H9 (cell line): ENCODE results near the gene IL20RA. TPM values are rescaled to one million over a fixed set of nuclear protein-coding genes. Genes with fewer than 3 reads are reported as not detected.

Experiments
- DNase-seq: peaks from one replicate; pipeline ENCODE4 v3.0.0-alpha.2; 2017
- H2AFZ ChIP-seq: one replicate; pipeline ENCODE4 v1.6.1; 2013; ENCODE audit warnings: mild to moderate bottlenecking, low read length, control low read depth, moderate library complexity
- H2AK5ac ChIP-seq: 2 replicates; pipeline ENCODE4 v1.6.1; 2013; ENCODE audit warnings: low read length, control low read depth, mixed read lengths; ENCODE audit not compliant: insufficient read length
- H2BK120ac ChIP-seq: one replicate; pipeline ENCODE4 v1.6.1; 2013; ENCODE audit warnings: low read depth, mild to moderate bottlenecking, low read length, control low read depth, inconsistent platforms; ENCODE audit not compliant: poor library complexity, severe bottlenecking
- H2BK12ac ChIP-seq: 2 replicates; pipeline ENCODE4 v1.6.1; 2013; ENCODE audit warnings: low read length, control low read depth, mixed read lengths, low read depth; ENCODE audit not compliant: insufficient read length
- H2BK15ac ChIP-seq: 2 replicates; pipeline ENCODE4 v1.6.1; 2013; ENCODE audit warnings: low read depth, low read length, control low read depth
- H2BK20ac ChIP-seq: one replicate; pipeline ENCODE4 v1.6.1; 2013; ENCODE audit warnings: low read depth, mild to moderate bottlenecking, low read length, control low read depth, inconsistent platforms; ENCODE audit not compliant: poor library complexity, severe bottlenecking
- H2BK5ac ChIP-seq: 2 replicates; pipeline ENCODE4 v1.6.1; 2013; ENCODE audit warnings: low read length, control low read depth, mixed read lengths; ENCODE audit not compliant: insufficient read length
- H3K14ac ChIP-seq: 2 replicates; pipeline ENCODE4 v1.6.1; 2013; ENCODE audit warnings: low read length, control low read depth; ENCODE audit not compliant: insufficient read depth
- H3K18ac ChIP-seq: 2 replicates; pipeline ENCODE4 v1.6.1; 2013; ENCODE audit warnings: low read depth, mild to moderate bottlenecking, mixed read lengths, low read length, control low read depth; ENCODE audit not compliant: insufficient read length
- H3K23ac ChIP-seq: 2 replicates; pipeline ENCODE4 v1.6.1; 2013; ENCODE audit warnings: low read length, control low read depth, mixed read lengths, low read depth; ENCODE audit not compliant: insufficient read length
- H3K23me2 ChIP-seq: 2 replicates; pipeline ENCODE4 v1.6.1; 2013; ENCODE audit warnings: low read depth, mild to moderate bottlenecking, mixed read lengths, low read length, control low read depth; ENCODE audit not compliant: insufficient read length, poor library complexity, severe bottlenecking
- H3K27ac ChIP-seq: 2 replicates; pipeline ENCODE4 v1.5.1; 2013; ENCODE audit warnings: low read length, control low read depth, mixed read lengths, low read depth; ENCODE audit not compliant: insufficient read length
- H3K27me3 ChIP-seq: 2 replicates; pipeline ENCODE4 v1.6.1; 2013; ENCODE audit warnings: low read length, control low read depth, inconsistent platforms; ENCODE audit not compliant: insufficient read depth
- H3K4ac ChIP-seq: 2 replicates; pipeline ENCODE4 v1.6.1; 2013; ENCODE audit warnings: low read depth, mild to moderate bottlenecking, control low read depth, inconsistent platforms, low read length, moderate library complexity
- H3K4me1 ChIP-seq: 2 replicates; pipeline ENCODE4 v1.6.1; 2013; ENCODE audit warnings: low read length, control low read depth, inconsistent platforms; ENCODE audit not compliant: insufficient read depth
- H3K4me2 ChIP-seq: 2 replicates; pipeline ENCODE4 v1.6.1; 2013; ENCODE audit warnings: low read length, control low read depth, mixed read lengths; ENCODE audit not compliant: insufficient read length, insufficient read depth
- H3K56ac ChIP-seq: 2 replicates; pipeline ENCODE4 v1.6.1; 2013; ENCODE audit warnings: low read depth, mild to moderate bottlenecking, mixed read lengths, low read length, control low read depth; ENCODE audit not compliant: insufficient read length
- H3K79me1 ChIP-seq: 2 replicates; pipeline ENCODE4 v1.6.1; 2013; ENCODE audit warnings: low read depth, mild to moderate bottlenecking, moderate library complexity, low read length, control low read depth, inconsistent platforms; ENCODE audit not compliant: insufficient read depth, poor library complexity, severe bottlenecking
- H3K79me2 ChIP-seq: 2 replicates; pipeline ENCODE4 v1.6.1; 2013; ENCODE audit warnings: low read length, control low read depth, inconsistent platforms; ENCODE audit not compliant: insufficient read depth
- H3K9ac ChIP-seq: 2 replicates; pipeline ENCODE4 v1.6.1; 2013; ENCODE audit warnings: low read length, control low read depth, mixed read lengths; ENCODE audit not compliant: insufficient read length; ENCODE audit errors: extremely low read depth
- H3K9me3 ChIP-seq: one replicate; pipeline ENCODE4 v1.6.1; 2013; ENCODE audit warnings: low read depth, low read length, inconsistent platforms; ENCODE audit not compliant: control insufficient read depth
- H3T11ph ChIP-seq: one replicate; pipeline ENCODE4 v1.6.1; 2013; ENCODE audit warnings: mild to moderate bottlenecking, low read length, control low read depth, inconsistent platforms
- H4K20me1 ChIP-seq: one replicate; pipeline ENCODE4 v1.6.1; 2013; ENCODE audit not compliant: control insufficient read depth, insufficient read length, insufficient read depth
- H4K5ac ChIP-seq: 2 replicates; pipeline ENCODE4 v1.6.1; 2013; ENCODE audit warnings: low read depth, mild to moderate bottlenecking, mixed read lengths, low read length, control low read depth; ENCODE audit not compliant: insufficient read length
- H4K8ac ChIP-seq: replicated peaks from 2 replicates; pipeline ENCODE4 v1.6.1; 2013; ENCODE audit warnings: low read length, control low read depth, mixed read lengths, low read depth; ENCODE audit not compliant: insufficient read length
- H4K91ac ChIP-seq: 2 replicates; pipeline ENCODE4 v1.6.1; 2013; ENCODE audit warnings: low read depth, mild to moderate bottlenecking, moderate library complexity, mixed read lengths, low read length, control low read depth; ENCODE audit not compliant: insufficient read length
- H3K27ac Mint-ChIP-seq, 3 experiments: 2 replicates in 2 of 3; 3 replicates in 1 of 3; pipeline ENCODE4 v1.8.0; 2020 to 2021; ENCODE audit warnings: mixed read lengths in 3 of 3, mild to moderate bottlenecking in 1 of 3, moderate library complexity in 1 of 3
- H3K27me3 Mint-ChIP-seq: 2 replicates; pipeline ENCODE4 v1.8.0; 2021; ENCODE audit warnings: low read depth, mild to moderate bottlenecking, moderate library complexity, mixed read lengths
- H3K36me3 Mint-ChIP-seq, 3 experiments: 2 replicates in 2 of 3; 3 replicates in 1 of 3; pipeline ENCODE4 v1.8.0; 2020 to 2021; ENCODE audit warnings: low read depth in 3 of 3, mixed read lengths in 3 of 3; ENCODE audit not compliant: insufficient read depth in 1 of 3
- H3K4me1 Mint-ChIP-seq, 2 experiments: 2 replicates each; pipeline ENCODE4 v1.8.0; 2020; ENCODE audit warnings: mixed read lengths in 2 of 2
- H3K4me3 Mint-ChIP-seq, 2 experiments: 2 replicates in 1 of 2; 3 replicates in 1 of 2; pipeline ENCODE4 v1.8.0; 2020 to 2021; ENCODE audit warnings: mild to moderate bottlenecking in 2 of 2, mixed read lengths in 2 of 2, moderate library complexity in 1 of 2
- H3K9me3 Mint-ChIP-seq, 2 experiments: 2 replicates in 1 of 2; 3 replicates in 1 of 2; pipeline ENCODE4 v1.8.0; 2020; ENCODE audit warnings: mild to moderate bottlenecking in 2 of 2, mixed read lengths in 2 of 2, moderate library complexity in 1 of 2
- WGBS: extraction: QIAGEN DNeasy Blood & Tissue Kit; methylation state at CpG from one replicate; pipeline ENCODE4 v1.1.7; 2013; ENCODE audit warnings: missing lambda C conversion rate, low lambda C conversion rate, mixed read lengths; ENCODE audit not compliant: insufficient read length; ENCODE audit errors: extremely low coverage; 5-methylcytosine and 5-hydroxymethylcytosine counted together
- total RNA-seq: library from RNA; stranded (reverse); gene quantifications from 2 replicates; pipeline ENCODE4 v1.2.1, GENCODE V29; 2021
- TF ChIP-seq, protein P1 (sequence below): fragments of 200-600 bp; sonication (generic); conservative IDR thresholded peaks from 3 replicates; pipeline ENCODE4 v1.8.0; 2021; ENCODE audit warnings: antibody characterized with exemption, mild to moderate bottlenecking

IL20RA gene
- total RNA-seq, 1 experiment from 2014 or later: 0.74 TPM

DNA sequence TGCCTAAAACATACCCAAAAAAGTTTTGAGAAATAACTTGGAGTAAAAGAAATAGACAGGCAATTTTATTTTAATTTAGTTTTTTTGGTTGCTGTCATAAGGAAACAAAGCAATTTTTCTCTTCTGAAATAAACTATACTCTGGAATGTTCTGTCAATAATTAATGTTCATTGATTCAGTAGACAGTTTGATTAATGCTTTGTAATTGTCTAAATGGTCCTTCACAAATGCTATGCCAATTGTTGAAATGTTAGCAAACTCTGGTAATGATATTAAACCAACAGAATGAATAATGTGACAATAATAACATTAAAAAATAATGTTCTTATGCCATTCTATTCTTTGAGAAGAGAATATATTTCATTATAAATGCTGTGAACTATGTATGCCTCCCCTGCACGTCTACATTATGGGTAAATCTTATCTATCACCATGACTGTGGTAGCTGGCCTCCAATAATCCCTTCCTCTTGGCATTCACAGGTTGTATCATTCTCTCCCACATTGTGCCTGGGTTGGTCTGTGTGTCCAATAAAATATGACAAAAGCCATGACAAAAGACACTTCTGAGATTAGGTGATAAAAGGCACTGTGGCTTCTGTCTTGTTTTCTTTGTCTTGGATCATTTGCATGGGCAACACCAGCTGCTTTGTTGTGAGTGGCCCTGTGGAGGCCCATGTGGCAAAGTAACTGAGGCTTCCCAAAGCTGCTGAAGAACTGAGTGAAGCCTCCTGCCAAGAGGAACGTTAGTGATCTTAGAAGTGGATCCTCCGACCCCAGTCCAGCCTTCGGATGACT lies 25.1 kb downstream of the IL20RA start:
- H4K5ac ChIP-seq: no peak overlapping the region
- H3K79me1 ChIP-seq: no peaks in the 10 kb centered on the region
- Mint-ChIP-seq H3K27ac (no peak overlapping the region; a peak in 1 of 7 replicates), H3K9me3 (peaks cover 0 to 11% of the 10 kb centered on the region in 2 experiments; a peak in 3 of 5 replicates), H3K4me3 (no peak overlapping the region), H3K36me3 (peaks cover 0 to 9% (median 0%) of the 10 kb centered on the region in 3 experiments; a peak in 4 of 7 replicates), H3K4me1 (peaks cover 0 to 5% of the 10 kb centered on the region in 2 experiments; a peak in 1 of 4 replicates), H3K27me3 (peaks cover 1% of the 10 kb centered on the region; the same call in 1 of the 2 replicates)
- no peaks in the 10 kb centered on the region for H3K4me1 ChIP-seq
- H3K56ac ChIP-seq: no peak overlapping the region
- no peak overlapping the region for H2BK5ac ChIP-seq
- H3K23ac ChIP-seq: no peak overlapping the region
- H3K9ac ChIP-seq: no peak overlapping the region
- H2AK5ac ChIP-seq: no peak overlapping the region
- no peak overlapping the region for H2BK15ac ChIP-seq
- no peak overlapping the region for H3K27ac ChIP-seq
- WGBS: no CpG with 5 or more reads among the region's 4 CpGs
- H3K9me3 ChIP-seq: no peaks in the 10 kb centered on the region
- no peak overlapping the region for H3K18ac ChIP-seq
- H4K91ac ChIP-seq: no peak overlapping the region
- no peaks in the 10 kb centered on the region for H4K20me1 ChIP-seq
- no peak overlapping the region for H2BK12ac ChIP-seq
- H2BK120ac ChIP-seq: no peak overlapping the region
- H4K8ac ChIP-seq: no peak overlapping the region
- no peak overlapping the region for H3K14ac ChIP-seq
- no peak overlapping the region for H3K4me2 ChIP-seq
- no peaks in the 10 kb centered on the region for H3K23me2 ChIP-seq
- no peaks in the 10 kb centered on the region for H3K27me3 ChIP-seq
- no peak overlapping the region for H2AFZ ChIP-seq
- TF ChIP-seq, protein P1, sequence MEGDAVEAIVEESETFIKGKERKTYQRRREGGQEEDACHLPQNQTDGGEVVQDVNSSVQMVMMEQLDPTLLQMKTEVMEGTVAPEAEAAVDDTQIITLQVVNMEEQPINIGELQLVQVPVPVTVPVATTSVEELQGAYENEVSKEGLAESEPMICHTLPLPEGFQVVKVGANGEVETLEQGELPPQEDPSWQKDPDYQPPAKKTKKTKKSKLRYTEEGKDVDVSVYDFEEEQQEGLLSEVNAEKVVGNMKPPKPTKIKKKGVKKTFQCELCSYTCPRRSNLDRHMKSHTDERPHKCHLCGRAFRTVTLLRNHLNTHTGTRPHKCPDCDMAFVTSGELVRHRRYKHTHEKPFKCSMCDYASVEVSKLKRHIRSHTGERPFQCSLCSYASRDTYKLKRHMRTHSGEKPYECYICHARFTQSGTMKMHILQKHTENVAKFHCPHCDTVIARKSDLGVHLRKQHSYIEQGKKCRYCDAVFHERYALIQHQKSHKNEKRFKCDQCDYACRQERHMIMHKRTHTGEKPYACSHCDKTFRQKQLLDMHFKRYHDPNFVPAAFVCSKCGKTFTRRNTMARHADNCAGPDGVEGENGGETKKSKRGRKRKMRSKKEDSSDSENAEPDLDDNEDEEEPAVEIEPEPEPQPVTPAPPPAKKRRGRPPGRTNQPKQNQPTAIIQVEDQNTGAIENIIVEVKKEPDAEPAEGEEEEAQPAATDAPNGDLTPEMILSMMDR: no peak
- no peak for DNase-seq
- H2BK20ac ChIP-seq: no peak overlapping the region
- no peak overlapping the region for H3K4ac ChIP-seq
- H3T11ph ChIP-seq: no peak overlapping the region
- H3K79me2 ChIP-seq: no peaks in the 10 kb centered on the region
